Muscle layer of duodenum (tissue), 2 donors: Measurements from ENCODE around the gene CACNA2D3.

Experiments
- H3K27ac ChIP-seq: one replicate; pipeline ENCODE4 v1.7.0; 2013; ENCODE audit warnings: mild to moderate bottlenecking, low read length
- H3K27me3 ChIP-seq: one replicate; pipeline ENCODE4 v1.7.0; 2013; ENCODE audit warnings: low read depth, mild to moderate bottlenecking, control low read depth, low read length
- H3K36me3 ChIP-seq, 2 donors: one replicate each; pipeline ENCODE4 v1.7.0; 2013; ENCODE audit warnings: low read length in 2 of 2, control low read depth in 1 of 2, mild to moderate bottlenecking in 1 of 2; ENCODE audit not compliant: insufficient read depth in 2 of 2, control insufficient read depth in 1 of 2
- H3K4me1 ChIP-seq, 2 donors: one replicate each; pipeline ENCODE4 v1.7.0; 2013; ENCODE audit warnings: low read length in 2 of 2, mild to moderate bottlenecking in 2 of 2, control low read depth in 1 of 2, moderate library complexity in 1 of 2; ENCODE audit not compliant: insufficient read depth in 2 of 2, control insufficient read depth in 1 of 2
- H3K4me3 ChIP-seq, 2 donors: one replicate each; pipeline ENCODE4 v1.7.0; 2013; ENCODE audit warnings: low read length in 2 of 2, low read depth in 1 of 2, mild to moderate bottlenecking in 1 of 2
- H3K9me3 ChIP-seq, 2 donors: one replicate each; pipeline ENCODE4 v1.7.0; 2013; ENCODE audit warnings: low read length in 2 of 2, control low read depth in 1 of 2, mild to moderate bottlenecking in 1 of 2; ENCODE audit not compliant: control insufficient read depth in 1 of 2
- donor health status: healthy.

Gene CACNA2D3

GRCh38 chr3:54345847-54346375 is 223.6 kb downstream of the CACNA2D3 start:
- Histone ChIP-seq H3K9me3 (no peaks in the 10 kb centered on the region), H3K4me1 (no peaks in the 10 kb centered on the region), H3K36me3 (no peaks in the 10 kb centered on the region), H3K27me3 (no peaks in the 10 kb centered on the region), H3K27ac (no peak overlapping the region), H3K4me3 (no peak overlapping the region)

- no peaks in the 10 kb centered on the region for H3K36me3 ChIP-seq
- no peak overlapping the region for H3K4me3 ChIP-seq
- H3K9me3 ChIP-seq, result no peaks in the 10 kb centered on the region
- no peaks in the 10 kb centered on the region for H3K27me3 ChIP-seq
- H3K27ac ChIP-seq, result no peak overlapping the region
- no peaks in the 10 kb centered on the region for H3K4me1 ChIP-seq
Measured at GRCh38 chr3:54347060-54347459, 224.7 kb downstream of the CACNA2D3 start.

- Histone ChIP-seq H3K27me3 (no peaks in the 10 kb centered on the region), H3K4me3 (no peak overlapping the region), H3K9me3 (no peaks in the 10 kb centered on the region), H3K27ac (no peak overlapping the region), H3K36me3 (no peaks in the 10 kb centered on the region), H3K4me1 (no peaks in the 10 kb centered on the region)
Measured at GRCh38 chr3:54347933-54348332, 225.6 kb downstream of the CACNA2D3 start.

GRCh38 chr3:54349231-54349652 is 226.9 kb downstream of the CACNA2D3 start:
- H3K36me3 ChIP-seq, result no peaks in the 10 kb centered on the region
- H3K27me3 ChIP-seq, result no peaks in the 10 kb centered on the region
- H3K4me1 ChIP-seq, result peaks cover 0 to 9% of the 10 kb centered on the region in 2 donors
- H3K9me3 ChIP-seq, result no peaks in the 10 kb centered on the region
- no peak overlapping the region for H3K27ac ChIP-seq
- no peak overlapping the region for H3K4me3 ChIP-seq

GRCh38 chr3:54349691-54350090 is 227.3 kb downstream of the CACNA2D3 start:
- Histone ChIP-seq H3K27me3 (no peaks in the 10 kb centered on the region), H3K36me3 (no peaks in the 10 kb centered on the region)

GRCh38 chr3:54353546-54353945 is 231.2 kb downstream of the CACNA2D3 start:
- Histone ChIP-seq H3K36me3 (no peaks in the 10 kb centered on the region), H3K9me3 (no peaks in the 10 kb centered on the region), H3K4me1 (peaks cover 0 to 17% of the 10 kb centered on the region in 2 donors), H3K27ac (no peak overlapping the region), H3K27me3 (no peaks in the 10 kb centered on the region), H3K4me3 (no peak overlapping the region)

More at GRCh38 chr3:54349691-54350090, 227.3 kb downstream of the CACNA2D3 start:
- H3K9me3 ChIP-seq, result no peaks in the 10 kb centered on the region
- H3K4me1 ChIP-seq, result peaks cover 0 to 14% of the 10 kb centered on the region in 2 donors
- H3K27ac ChIP-seq, result no peak overlapping the region
- H3K4me3 ChIP-seq, result no peak overlapping the region

GRCh38 chr3:54353946-54354345 is 231.6 kb downstream of the CACNA2D3 start:
- Histone ChIP-seq H3K36me3 (no peaks in the 10 kb centered on the region), H3K27ac (no peak overlapping the region), H3K4me3 (no peak overlapping the region), H3K9me3 (no peaks in the 10 kb centered on the region), H3K27me3 (no peaks in the 10 kb centered on the region), H3K4me1 (peaks cover 0 to 21% of the 10 kb centered on the region in 2 donors)

GRCh38 chr3:54355800-54356199 is 233.4 kb downstream of the CACNA2D3 start:
- H3K4me3 ChIP-seq, result no peak overlapping the region
- peaks cover 0 to 30% of the 10 kb centered on the region in 2 donors for H3K4me1 ChIP-seq
- no peak overlapping the region for H3K27ac ChIP-seq
- no peaks in the 10 kb centered on the region for H3K27me3 ChIP-seq
- no peaks in the 10 kb centered on the region for H3K9me3 ChIP-seq
- no peaks in the 10 kb centered on the region for H3K36me3 ChIP-seq

- no peak overlapping the region for H3K27ac ChIP-seq
- H3K4me1 ChIP-seq, result peaks cover 0 to 30% of the 10 kb centered on the region in 2 donors
- H3K4me3 ChIP-seq, result no peak overlapping the region
- no peaks in the 10 kb centered on the region for H3K27me3 ChIP-seq
- H3K36me3 ChIP-seq, result no peaks in the 10 kb centered on the region
- no peaks in the 10 kb centered on the region for H3K9me3 ChIP-seq
Measured at GRCh38 chr3:54356261-54357045, 234.1 kb downstream of the CACNA2D3 start.

- Histone ChIP-seq H3K4me3 (no peak overlapping the region), H3K9me3 (no peaks in the 10 kb centered on the region), H3K4me1 (peaks cover 0 to 30% of the 10 kb centered on the region in 2 donors), H3K27me3 (no peaks in the 10 kb centered on the region), H3K27ac (no peak overlapping the region), H3K36me3 (no peaks in the 10 kb centered on the region)
Measured at GRCh38 chr3:54357301-54357700, 234.9 kb downstream of the CACNA2D3 start.

GRCh38 chr3:54358316-54358715 is 236.0 kb downstream of the CACNA2D3 start:
- H3K36me3 ChIP-seq, result no peaks in the 10 kb centered on the region
- H3K4me3 ChIP-seq, result no peak overlapping the region
- no peaks in the 10 kb centered on the region for H3K9me3 ChIP-seq
- no peak overlapping the region for H3K27ac ChIP-seq
- peaks cover 0 to 30% of the 10 kb centered on the region in 2 donors for H3K4me1 ChIP-seq
- H3K27me3 ChIP-seq, result no peaks in the 10 kb centered on the region
